ENCODE results near the gene NXN. TPM values are rescaled to one million over a fixed set of nuclear protein-coding genes. Genes with fewer than 3 reads are reported as not detected.
"Not testable (repeated sequence)": the region's sequence is repeated elsewhere in the genome, so short reads cannot be mapped to it uniquely, and the experiment has no call there.

Gene NXN
- total RNA-seq, 2 donors from 2014 or later, result 124 to 201 TPM

DNA sequence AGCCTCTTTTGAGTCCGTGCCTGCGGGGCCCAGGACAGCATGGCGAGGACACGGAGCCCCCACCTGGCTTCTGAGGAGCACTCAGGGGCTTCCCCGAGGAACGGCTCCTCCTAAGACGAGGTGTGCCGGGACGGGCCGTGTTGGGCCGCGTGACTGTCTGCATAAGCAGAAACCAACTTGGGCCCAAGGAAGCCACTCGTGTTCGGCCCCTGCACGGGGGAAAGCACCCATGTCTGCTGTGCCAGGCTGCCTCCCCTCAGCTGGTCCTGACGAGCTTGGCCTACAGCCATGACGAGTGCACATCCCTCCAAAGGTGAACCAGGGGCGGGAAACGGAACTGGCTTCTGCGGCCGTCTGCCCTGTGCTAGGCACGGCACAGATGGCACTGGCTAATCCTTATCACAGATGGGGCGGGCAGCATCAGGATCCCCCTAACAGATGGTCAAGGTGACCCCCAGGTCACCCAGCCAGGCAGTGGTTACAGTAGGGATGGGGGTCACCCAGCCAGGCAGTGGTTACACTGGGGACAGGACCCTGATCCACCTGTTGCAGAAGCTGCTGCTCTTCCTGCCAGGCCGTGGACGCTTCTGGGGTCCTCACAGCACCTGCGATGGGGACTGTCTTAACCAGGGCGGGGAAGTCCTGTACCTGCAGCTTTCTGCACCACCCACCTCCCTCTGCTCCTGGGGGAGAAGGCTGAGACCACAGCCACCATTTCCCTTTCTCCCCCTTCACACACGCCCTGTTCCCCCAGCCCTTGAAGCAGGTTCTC is 171.9 kb downstream of the NXN start:
- DNase-seq, result no peak
- Histone ChIP-seq H3K36me3 (ENCODE audit: control insufficient read depth, insufficient read depth, low read length) (peaks cover 63% of the 10 kb centered on the region), H3K4me3 (ENCODE audit: low read length) (no peak overlapping the region), H3K4me1 (ENCODE audit: control insufficient read depth, insufficient read depth, low read length) (peaks cover 2% of the 10 kb centered on the region), H3K9me3 (ENCODE audit: control insufficient read depth, low read length) (no peaks in the 10 kb centered on the region), H3K9ac (ENCODE audit: extremely low read depth, low read length, poor library complexity, severe bottlenecking) (no peak overlapping the region), H3K27me3 (ENCODE audit: control insufficient read depth, insufficient read depth, low read length, poor library complexity, severe bottlenecking) (no peaks in the 10 kb centered on the region), H3K27ac (ENCODE audit: low read depth, low read length) (peak overlapping the region; percentile 76)
- Mint-ChIP-seq H3K27ac (peak overlapping the region; percentile 7), H3K4me3 (no peak overlapping the region), H3K9me3 (peaks cover 2% of the 10 kb centered on the region), H3K36me3 (ENCODE audit: low read depth) (peaks cover 62% of the 10 kb centered on the region), H3K4me1 (no peaks in the 10 kb centered on the region), H3K27me3 (ENCODE audit: insufficient read depth) (no peaks in the 10 kb centered on the region)
- WGBS, 2 experiments (ENCODE audit: insufficient coverage in 1 of 2, insufficient read length in 1 of 2), result 95 to 96% methylated on average over 15 to 28 of the region's 28 CpGs
- TF ChIP-seq, protein P1, sequence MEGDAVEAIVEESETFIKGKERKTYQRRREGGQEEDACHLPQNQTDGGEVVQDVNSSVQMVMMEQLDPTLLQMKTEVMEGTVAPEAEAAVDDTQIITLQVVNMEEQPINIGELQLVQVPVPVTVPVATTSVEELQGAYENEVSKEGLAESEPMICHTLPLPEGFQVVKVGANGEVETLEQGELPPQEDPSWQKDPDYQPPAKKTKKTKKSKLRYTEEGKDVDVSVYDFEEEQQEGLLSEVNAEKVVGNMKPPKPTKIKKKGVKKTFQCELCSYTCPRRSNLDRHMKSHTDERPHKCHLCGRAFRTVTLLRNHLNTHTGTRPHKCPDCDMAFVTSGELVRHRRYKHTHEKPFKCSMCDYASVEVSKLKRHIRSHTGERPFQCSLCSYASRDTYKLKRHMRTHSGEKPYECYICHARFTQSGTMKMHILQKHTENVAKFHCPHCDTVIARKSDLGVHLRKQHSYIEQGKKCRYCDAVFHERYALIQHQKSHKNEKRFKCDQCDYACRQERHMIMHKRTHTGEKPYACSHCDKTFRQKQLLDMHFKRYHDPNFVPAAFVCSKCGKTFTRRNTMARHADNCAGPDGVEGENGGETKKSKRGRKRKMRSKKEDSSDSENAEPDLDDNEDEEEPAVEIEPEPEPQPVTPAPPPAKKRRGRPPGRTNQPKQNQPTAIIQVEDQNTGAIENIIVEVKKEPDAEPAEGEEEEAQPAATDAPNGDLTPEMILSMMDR (conservative IDR thresholded peaks at IDR 0.05), result no peak

DNA sequence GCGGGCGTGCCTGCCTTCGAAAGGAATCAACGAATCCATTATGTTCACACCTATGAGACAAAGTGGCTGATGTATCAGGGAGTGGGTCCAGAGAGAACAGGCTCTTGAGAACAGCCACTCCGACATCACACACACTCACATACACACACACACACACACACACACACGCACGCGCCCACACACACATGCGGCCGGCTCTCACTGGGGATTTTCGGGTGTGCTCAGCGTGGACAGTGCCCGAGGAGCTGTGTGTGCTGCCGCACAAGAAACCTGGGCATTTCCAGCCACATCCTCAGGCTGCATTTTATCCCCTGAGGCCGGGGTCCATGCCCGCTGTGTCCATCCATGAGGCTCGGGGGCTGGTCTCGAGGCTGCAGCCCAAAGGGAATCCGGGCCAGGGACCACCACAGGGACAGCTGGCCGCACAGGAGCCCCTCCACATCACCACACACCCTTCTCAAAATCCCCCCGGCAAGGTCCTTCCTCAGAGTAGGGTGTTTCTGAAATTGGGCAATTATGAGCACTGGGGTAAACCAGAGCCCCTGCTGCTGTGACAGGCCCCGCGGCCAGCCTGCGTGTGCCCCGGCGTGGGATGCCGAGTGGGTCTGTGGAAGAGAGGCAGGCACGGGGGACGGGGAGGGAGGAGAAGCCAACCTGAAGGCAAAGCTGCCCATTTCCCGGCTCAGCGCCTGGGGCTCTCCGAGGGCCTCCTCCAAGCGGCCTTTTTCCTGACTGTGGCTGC is 172.6 kb downstream of the NXN start:
- Histone ChIP-seq H3K9ac (ENCODE audit: extremely low read depth, low read length, poor library complexity, severe bottlenecking) (no peak overlapping the region), H3K27ac (ENCODE audit: low read depth, low read length) (peak overlapping the region; percentile 76), H3K4me1 (ENCODE audit: control insufficient read depth, insufficient read depth, low read length) (peaks cover 2% of the 10 kb centered on the region), H3K36me3 (ENCODE audit: control insufficient read depth, insufficient read depth, low read length) (peaks cover 64% of the 10 kb centered on the region), H3K9me3 (ENCODE audit: control insufficient read depth, low read length) (no peaks in the 10 kb centered on the region), H3K27me3 (ENCODE audit: control insufficient read depth, insufficient read depth, low read length, poor library complexity, severe bottlenecking) (no peaks in the 10 kb centered on the region), H3K4me3 (ENCODE audit: low read length) (no peak overlapping the region)
- peaks cover 58% of the 10 kb centered on the region for H3K36me3 Mint-ChIP-seq (ENCODE audit: low read depth)
- TF ChIP-seq, protein P1 (conservative IDR thresholded peaks at IDR 0.05), result no peak
- no peak overlapping the region for H3K4me3 Mint-ChIP-seq
- peak overlapping the region; percentile 41 for H3K27ac Mint-ChIP-seq
- H3K27me3 Mint-ChIP-seq (ENCODE audit: insufficient read depth), result no peaks in the 10 kb centered on the region
- no peaks in the 10 kb centered on the region for H3K4me1 Mint-ChIP-seq
- DNase-seq, result no peak
- peaks cover 2% of the 10 kb centered on the region for H3K9me3 Mint-ChIP-seq
- WGBS, 2 experiments (ENCODE audit: insufficient coverage in 1 of 2, insufficient read length in 1 of 2), result 91 to 93% methylated on average over 18 to 33 of the region's 33 CpGs

DNA sequence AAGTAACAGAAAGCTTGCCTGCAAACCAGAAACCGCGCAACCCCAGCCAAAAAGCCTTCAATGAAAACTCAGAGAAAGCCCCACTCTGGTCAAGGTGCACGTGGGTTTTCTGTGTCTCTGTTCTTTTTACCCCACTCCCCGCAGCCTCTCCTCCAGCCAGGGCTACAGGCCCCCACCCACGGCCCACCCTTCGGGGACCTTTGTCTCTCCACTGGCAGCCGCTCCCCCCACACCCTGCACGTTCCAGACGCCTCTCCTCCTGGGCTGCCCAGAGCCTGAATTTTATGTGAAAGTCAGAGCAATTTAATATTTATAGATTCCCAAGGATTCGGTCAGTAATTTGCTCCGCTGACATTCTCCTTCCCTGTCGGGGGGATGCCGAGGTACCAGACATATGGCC is 173.2 kb downstream of the NXN start:
- Histone ChIP-seq H3K27me3 (ENCODE audit: control insufficient read depth, insufficient read depth, low read length, poor library complexity, severe bottlenecking) (no peaks in the 10 kb centered on the region), H3K4me3 (ENCODE audit: low read length) (no peak overlapping the region), H3K4me1 (ENCODE audit: control insufficient read depth, insufficient read depth, low read length) (peaks cover 2% of the 10 kb centered on the region), H3K9me3 (ENCODE audit: control insufficient read depth, low read length) (no peaks in the 10 kb centered on the region), H3K27ac (ENCODE audit: low read depth, low read length) (peak overlapping the region; percentile 76), H3K9ac (ENCODE audit: extremely low read depth, low read length, poor library complexity, severe bottlenecking) (no peak overlapping the region), H3K36me3 (ENCODE audit: control insufficient read depth, insufficient read depth, low read length) (peaks cover 67% of the 10 kb centered on the region)
- 92 to 96% methylated on average over 7 to 13 of the region's 13 CpGs for WGBS, 2 experiments (ENCODE audit: insufficient coverage in 1 of 2, insufficient read length in 1 of 2)
- no peak overlapping the region for H3K4me3 Mint-ChIP-seq
- H3K9me3 Mint-ChIP-seq, result peaks cover 2% of the 10 kb centered on the region
- TF ChIP-seq, protein P1 (conservative IDR thresholded peaks at IDR 0.05), result no peak
- H3K4me1 Mint-ChIP-seq, result no peaks in the 10 kb centered on the region
- peak overlapping the region; percentile 41 for H3K27ac Mint-ChIP-seq
- no peaks in the 10 kb centered on the region for H3K27me3 Mint-ChIP-seq (ENCODE audit: insufficient read depth)
- H3K36me3 Mint-ChIP-seq (ENCODE audit: low read depth), result peaks cover 60% of the 10 kb centered on the region
- DNase-seq, result no peak

DNA sequence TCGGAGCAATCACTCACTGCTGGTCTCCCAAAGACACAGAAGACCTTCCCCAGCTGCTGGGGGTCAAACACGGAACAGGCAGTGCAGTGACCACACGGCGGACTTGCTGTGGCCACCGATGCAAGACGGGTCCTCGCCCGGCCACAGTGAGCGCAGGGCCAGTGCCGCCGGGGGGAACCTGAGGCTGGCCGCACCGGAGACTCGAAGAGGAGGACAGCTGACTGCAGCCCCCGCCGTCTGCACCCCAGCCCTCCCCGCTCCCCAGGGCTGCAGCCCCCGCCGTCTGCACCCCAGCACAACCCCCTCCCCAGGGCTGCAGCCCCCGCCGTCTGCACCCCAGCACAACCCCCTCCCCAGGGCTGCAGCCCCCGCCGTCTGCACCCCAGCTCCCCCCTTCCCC is 173.7 kb downstream of the NXN start:
- H3K27me3 ChIP-seq (ENCODE audit: control insufficient read depth, insufficient read depth, low read length, poor library complexity, severe bottlenecking); H3K4me3 ChIP-seq (ENCODE audit: low read length); H3K9me3 ChIP-seq (ENCODE audit: control insufficient read depth, low read length); H3K27me3 Mint-ChIP-seq (ENCODE audit: insufficient read depth); H3K4me1 Mint-ChIP-seq; H3K27ac Mint-ChIP-seq; DNase-seq; H3K4me1 ChIP-seq (ENCODE audit: control insufficient read depth, insufficient read depth, low read length); H3K4me3 Mint-ChIP-seq; H3K9ac ChIP-seq (ENCODE audit: extremely low read depth, low read length, poor library complexity, severe bottlenecking); H3K9me3 Mint-ChIP-seq: not testable (repeated sequence)
- peak overlapping the region; percentile 76 for H3K27ac ChIP-seq (ENCODE audit: low read depth, low read length)
- peaks cover 58% of the 10 kb centered on the region for H3K36me3 Mint-ChIP-seq (ENCODE audit: low read depth)
- H3K36me3 ChIP-seq (ENCODE audit: control insufficient read depth, insufficient read depth, low read length), result peaks cover 66% of the 10 kb centered on the region
- 93 to 94% methylated on average over 7 to 17 of the region's 23 CpGs for WGBS, 2 experiments (ENCODE audit: insufficient coverage in 1 of 2, insufficient read length in 1 of 2)
